DMS114 treated with DMSO at 0.1 percent for 48 hours (cell line): ENCODE measurements around the gene PRRT3.

Experiments
- DNase-seq: peaks from one replicate; lab custom pipeline; 2025; ENCODE audit not compliant: unreplicated experiment; lab: John Stamatoyannopoulos, UW

The PRRT3 gene

GRCh38 chr3:9951962-9952805, at the start of gene PRRT3:
Gene PRRT3 (minus strand): TSS chr3:9952408. CDS start chr3:9950115, 2,293 bp downstream.
- DNase-seq, result no peak

- no peak for DNase-seq
Observed at GRCh38 chr3:10000686-10001085, 48.5 kb upstream of the PRRT3 start.

GRCh38 chr3:9994086-9994844, 42.1 kb upstream of the PRRT3 start:
- DNase-seq, result no peak

- no peak for DNase-seq
Observed at GRCh38 chr3:9986230-9986725, 34.1 kb upstream of the PRRT3 start.

GRCh38 chr3:9980251-9980650, 28.0 kb upstream of the PRRT3 start:
- no peak for DNase-seq

- no peak for DNase-seq
Observed at GRCh38 chr3:9978710-9979305, 26.6 kb upstream of the PRRT3 start.

GRCh38 chr3:9976721-9977709, 24.8 kb upstream of the PRRT3 start:
- no peak for DNase-seq

- DNase-seq, result no peak
Observed at GRCh38 chr3:9970020-9970652, 17.9 kb upstream of the PRRT3 start.

GRCh38 chr3:9969632-9970019, 17.4 kb upstream of the PRRT3 start:
- DNase-seq, result no peak

- no peak for DNase-seq
Observed at GRCh38 chr3:9966841-9967240, 14.6 kb upstream of the PRRT3 start.

- DNase-seq, result no peak
Observed at GRCh38 chr3:9965200-9965875, 13.1 kb upstream of the PRRT3 start.

GRCh38 chr3:9957214-9957613, 5.0 kb upstream of the PRRT3 start:
- peak; percentile 11 for DNase-seq

GRCh38 chr3:9955611-9956352, 3.6 kb upstream of the PRRT3 start:
- DNase-seq, result no peak

- DNase-seq, result no peak
Observed at GRCh38 chr3:9955067-9955502, 2.9 kb upstream of the PRRT3 start.

- DNase-seq, result no peak
Observed at GRCh38 chr3:9951598-9951961, 628 bp downstream of the PRRT3 start.

- no peak for DNase-seq
Observed at GRCh38 chr3:9951126-9951525, 1.1 kb downstream of the PRRT3 start.

GRCh38 chr3:9949626-9950025, 2.6 kb downstream of the PRRT3 start:
- DNase-seq, result no peak

- DNase-seq, result no peak
Observed at GRCh38 chr3:9949115-9949514, 3.1 kb downstream of the PRRT3 start.

GRCh38 chr3:9948586-9948985, 3.6 kb downstream of the PRRT3 start:
- DNase-seq, result no peak
